ENCODE results near the gene OR5B21.

The OR5B21 gene

DNA sequence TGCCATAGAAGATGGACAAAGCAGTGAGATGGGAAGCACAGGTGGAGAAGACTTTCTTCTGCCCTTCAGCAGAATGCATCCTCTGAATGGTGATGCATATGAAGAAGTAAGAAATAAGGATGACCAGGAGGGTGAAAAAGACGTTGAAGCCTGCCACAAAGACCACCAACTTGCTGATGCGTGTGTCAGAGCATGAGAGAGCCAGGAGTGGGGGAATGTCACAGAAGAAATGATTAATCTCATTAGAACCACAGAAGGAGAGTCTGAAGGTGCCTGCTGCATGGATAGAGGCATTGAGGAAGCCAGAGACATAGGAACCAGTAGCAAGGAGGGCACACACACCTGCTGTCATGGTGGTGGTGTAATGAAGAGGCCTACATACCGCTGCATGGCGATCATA is 550 bp downstream of the OR5B21 start:
- no peak for DNase-seq (ENCODE audit: low read depth in 1 of 2, low spot score in 1 of 2)
- in situ Hi-C loops (cut with HindIII; ENCODE audit: low pct_unique_long_range_greater_than_20kb, low sequenced_read_pairs): no loop called here
- TF ChIP-seq JUND (IDR thresholded peaks at IDR 0.05; ENCODE audit: low read depth): no peak

DNA sequence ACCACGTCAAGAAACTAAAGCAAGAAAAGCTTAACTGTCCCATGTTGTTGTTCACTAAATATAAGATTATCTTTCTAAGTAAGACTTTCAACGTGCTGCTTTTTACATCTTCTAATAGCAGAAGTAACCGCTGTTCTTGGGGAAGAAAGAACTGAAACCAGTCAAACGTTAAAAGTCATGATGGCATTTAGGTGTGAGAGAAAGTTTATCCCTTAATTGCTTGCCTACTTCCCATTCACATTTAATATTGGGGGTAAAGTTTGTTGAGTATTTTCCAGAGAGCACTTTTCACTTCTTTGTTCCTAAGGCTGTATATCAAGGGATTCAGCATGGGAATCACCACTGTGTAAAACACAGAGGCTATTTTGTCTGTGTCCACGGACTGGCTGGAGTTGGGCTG is 970 bp downstream of the OR5B21 start:
- DNase-seq (ENCODE audit: low read depth in 1 of 2, low spot score in 1 of 2): no peak
- in situ Hi-C loops (cut with HindIII; ENCODE audit: low pct_unique_long_range_greater_than_20kb, low sequenced_read_pairs): no loop called here

DNA sequence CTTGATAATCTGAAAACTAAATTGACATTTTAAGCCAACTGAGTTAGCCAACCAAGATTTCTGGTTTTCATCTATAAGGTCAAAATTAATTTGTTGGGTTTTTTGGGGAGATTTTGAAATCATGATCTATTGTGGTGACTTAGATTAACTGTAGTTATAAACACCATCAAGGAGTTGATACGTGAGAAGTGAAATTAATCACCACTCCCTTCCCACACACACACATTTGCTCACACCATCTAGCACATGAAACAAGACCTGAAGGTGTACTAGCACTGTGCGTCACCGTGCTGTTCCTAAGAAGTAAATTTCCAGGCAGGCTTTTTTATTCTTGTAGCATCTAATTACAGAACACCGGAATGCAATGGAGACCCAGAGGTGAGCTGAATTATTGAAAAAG is 2.1 kb downstream of the OR5B21 start:
- in situ Hi-C loops (cut with HindIII; ENCODE audit: low pct_unique_long_range_greater_than_20kb, low sequenced_read_pairs): no loop called here
- TF ChIP-seq JUND (IDR thresholded peaks at IDR 0.05; ENCODE audit: low read depth): no peak
- no peak for DNase-seq (ENCODE audit: low read depth in 1 of 2, low spot score in 1 of 2)

More for the DNA sequence above, 970 bp downstream of the OR5B21 start:
- TF ChIP-seq JUND (IDR thresholded peaks at IDR 0.05; ENCODE audit: low read depth): no peak

DNA sequence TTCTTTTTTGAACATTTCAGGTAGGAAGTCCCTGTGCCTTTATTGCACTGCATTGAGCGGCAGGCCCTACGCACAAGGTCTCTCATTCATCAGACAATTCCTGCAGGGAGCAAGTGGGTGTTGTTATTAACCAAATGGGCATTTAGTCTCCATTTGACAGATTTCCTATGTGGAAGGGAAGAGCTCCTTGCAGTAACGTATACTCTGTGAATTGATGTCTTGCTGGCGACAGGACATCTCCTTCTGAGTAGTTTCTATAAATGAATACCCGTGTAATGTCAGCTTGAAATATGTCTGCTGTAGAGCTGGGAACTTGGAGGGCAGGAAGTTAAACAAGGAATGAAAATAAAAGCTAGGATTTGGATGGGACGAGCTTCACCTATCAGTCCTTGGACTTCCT is 3.7 kb downstream of the OR5B21 start:
- in situ Hi-C loops (cut with HindIII; ENCODE audit: low pct_unique_long_range_greater_than_20kb, low sequenced_read_pairs): no loop called here
- no peak for TF ChIP-seq JUND (IDR thresholded peaks at IDR 0.05; ENCODE audit: low read depth)
- no peak for DNase-seq (ENCODE audit: low read depth in 1 of 2, low spot score in 1 of 2)

DNA sequence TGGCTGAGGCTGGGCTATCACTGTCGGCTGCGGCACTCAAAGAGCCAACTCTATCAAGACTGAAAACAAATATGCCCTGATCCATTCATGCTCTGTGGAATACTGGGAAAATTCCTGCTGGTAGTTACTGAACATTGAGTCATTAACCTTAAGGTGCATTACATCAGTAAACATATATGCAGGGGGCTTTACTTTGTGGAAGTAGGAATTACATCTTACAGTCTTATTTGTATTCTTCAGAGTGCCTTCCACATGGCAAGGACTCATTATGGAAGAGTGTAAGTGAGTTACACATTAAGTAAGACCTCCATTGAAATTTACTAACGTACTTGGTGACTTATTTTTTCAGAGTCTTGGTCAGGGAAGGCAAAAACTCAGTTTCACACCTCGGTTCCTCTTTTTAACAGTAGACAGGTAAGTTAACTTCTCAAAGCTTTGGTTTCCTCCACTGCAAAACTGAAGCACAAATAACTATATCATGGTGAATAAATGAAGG is 4.5 kb downstream of the OR5B21 start:
- no peak for TF ChIP-seq JUND (IDR thresholded peaks at IDR 0.05; ENCODE audit: low read depth)
- DNase-seq (ENCODE audit: low read depth in 1 of 2, low spot score in 1 of 2): no peak
- in situ Hi-C loops (cut with HindIII; ENCODE audit: low pct_unique_long_range_greater_than_20kb, low sequenced_read_pairs): no loop called here

DNA sequence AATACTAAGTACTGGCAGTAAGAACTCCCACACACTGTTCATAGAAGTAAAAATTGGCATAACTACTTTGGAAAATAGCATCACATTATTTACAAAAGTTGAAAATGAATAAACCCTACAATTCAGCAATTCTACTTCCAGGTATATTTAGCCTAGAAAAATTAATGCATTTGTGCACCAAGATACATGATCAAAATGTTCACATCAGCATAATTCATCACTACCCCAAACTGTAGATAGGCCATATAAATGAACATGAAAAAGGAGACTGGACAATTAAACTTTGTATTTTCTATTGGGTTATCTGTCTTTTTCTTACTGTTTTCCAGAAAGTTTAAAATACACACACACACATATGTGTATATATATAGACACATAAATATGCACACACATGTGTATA is 5.9 kb downstream of the OR5B21 start:
- no peak for DNase-seq (ENCODE audit: low read depth in 1 of 2, low spot score in 1 of 2)
- in situ Hi-C loops (cut with HindIII; ENCODE audit: low pct_unique_long_range_greater_than_20kb, low sequenced_read_pairs): no loop called here
- no peak for TF ChIP-seq JUND (IDR thresholded peaks at IDR 0.05; ENCODE audit: low read depth)

DNA sequence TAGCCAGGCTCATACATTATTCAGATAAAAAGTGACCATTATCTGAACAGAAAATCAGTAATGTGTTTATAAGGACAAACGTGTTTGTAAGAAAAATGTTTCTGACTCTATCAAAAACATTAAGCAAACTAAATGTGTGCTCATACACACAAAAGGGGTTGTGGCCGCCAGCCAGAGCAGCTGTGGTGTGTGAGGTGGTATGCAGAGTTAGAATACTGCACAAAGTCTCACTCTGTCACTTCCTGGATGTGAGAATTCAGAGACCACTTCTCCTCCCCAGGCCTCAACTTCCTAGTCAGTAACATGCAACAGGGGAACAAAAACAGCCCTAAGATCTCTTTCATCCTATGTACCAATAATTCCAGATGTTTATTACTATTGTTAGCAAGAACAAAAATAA is 9.4 kb downstream of the OR5B21 start:
- no peak for TF ChIP-seq JUND (IDR thresholded peaks at IDR 0.05; ENCODE audit: low read depth)
- no peak for DNase-seq (ENCODE audit: low read depth in 1 of 2, low spot score in 1 of 2)
- in situ Hi-C loops (cut with HindIII; ENCODE audit: low pct_unique_long_range_greater_than_20kb, low sequenced_read_pairs): no loop called here

DNA sequence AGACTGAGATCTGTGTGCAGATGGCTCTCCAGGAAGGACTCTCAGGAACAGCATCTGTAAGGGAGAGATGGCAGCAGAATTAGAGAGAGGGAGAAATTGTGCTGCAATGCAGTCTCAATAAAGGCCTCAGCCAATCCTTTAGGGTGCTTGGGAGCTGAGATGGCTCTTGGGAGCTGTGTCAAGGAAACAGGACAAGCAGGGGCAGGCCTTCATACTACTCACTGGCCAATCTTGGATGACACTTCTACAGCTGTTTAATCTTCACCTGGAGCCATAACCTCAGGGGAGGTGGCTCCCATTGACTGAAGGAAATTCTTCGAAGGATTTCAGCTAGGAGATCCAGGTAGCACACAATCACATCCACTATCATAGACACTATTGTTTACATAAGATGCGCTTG is 10.0 kb downstream of the OR5B21 start:
- in situ Hi-C loops (cut with HindIII; ENCODE audit: low pct_unique_long_range_greater_than_20kb, low sequenced_read_pairs): no loop called here
- no peak for TF ChIP-seq JUND (IDR thresholded peaks at IDR 0.05; ENCODE audit: low read depth)
- DNase-seq (ENCODE audit: low read depth in 1 of 2, low spot score in 1 of 2): no peak

DNA sequence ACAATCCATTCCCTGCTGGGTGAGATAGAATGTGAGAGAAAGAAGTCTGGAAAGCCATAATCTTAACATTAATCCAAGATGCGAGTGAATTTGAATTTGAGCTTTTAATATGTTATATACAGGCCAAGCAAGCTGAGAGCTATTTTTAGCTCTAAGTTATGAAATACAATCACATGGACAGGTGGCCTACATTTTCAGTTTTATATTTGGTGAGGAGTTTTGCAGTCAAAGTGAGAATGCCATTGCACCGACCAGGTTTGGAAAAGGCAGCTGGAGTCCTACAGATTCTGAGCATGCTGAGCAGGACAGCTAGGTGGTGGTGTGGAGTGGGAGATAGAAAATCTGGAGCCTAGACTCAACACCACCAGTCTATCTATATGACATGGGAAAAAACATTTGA is 12.0 kb downstream of the OR5B21 start:
- no peak for TF ChIP-seq JUND (IDR thresholded peaks at IDR 0.05; ENCODE audit: low read depth)
- DNase-seq (ENCODE audit: low read depth in 1 of 2, low spot score in 1 of 2): no peak
- in situ Hi-C loops (cut with HindIII; ENCODE audit: low pct_unique_long_range_greater_than_20kb, low sequenced_read_pairs): no loop called here

DNA sequence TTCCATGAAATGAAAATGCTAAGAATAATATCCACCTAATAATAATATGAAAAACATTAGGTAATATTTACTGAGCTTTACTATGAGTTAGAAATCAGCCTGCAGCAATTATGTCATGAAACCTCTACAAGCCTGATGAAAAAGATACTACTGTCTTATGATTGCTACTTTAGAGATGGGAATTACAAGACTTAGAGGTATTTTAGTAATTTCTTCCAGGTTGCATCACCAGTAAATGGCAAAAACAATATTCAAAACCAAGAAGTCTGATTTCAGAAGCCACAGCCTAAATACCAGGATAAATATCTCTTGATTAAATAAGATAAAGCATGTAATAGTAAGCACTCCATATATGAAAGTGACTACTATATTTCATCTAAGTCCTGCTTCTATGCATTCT is 13.8 kb downstream of the OR5B21 start:
- no peak for TF ChIP-seq JUND (IDR thresholded peaks at IDR 0.05; ENCODE audit: low read depth)
- in situ Hi-C loops (cut with HindIII; ENCODE audit: low pct_unique_long_range_greater_than_20kb, low sequenced_read_pairs): no loop called here

DNA sequence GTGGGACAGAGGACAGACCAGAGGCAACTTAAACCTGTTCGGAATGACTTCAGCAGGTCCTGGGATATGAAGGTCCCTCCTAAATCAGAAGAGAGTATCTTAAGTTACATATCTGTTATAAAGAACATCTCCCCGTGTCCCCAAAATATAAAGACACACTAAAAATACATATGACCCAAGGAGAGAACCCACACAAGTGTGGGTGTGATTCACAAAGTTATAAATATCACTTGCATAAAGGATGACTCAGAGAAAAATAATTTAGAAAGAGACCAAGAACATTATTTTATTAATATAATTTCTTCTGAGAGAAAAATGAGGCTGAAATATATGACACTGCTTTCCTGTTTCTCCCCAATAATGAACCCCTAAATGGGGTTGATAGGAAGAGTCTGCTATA is 14.2 kb downstream of the OR5B21 start:
- in situ Hi-C loops (cut with HindIII; ENCODE audit: low pct_unique_long_range_greater_than_20kb, low sequenced_read_pairs): no loop called here
- TF ChIP-seq JUND (IDR thresholded peaks at IDR 0.05; ENCODE audit: low read depth): no peak
- DNase-seq (ENCODE audit: low read depth in 1 of 2, low spot score in 1 of 2): no peak

More for the DNA sequence above, 13.8 kb downstream of the OR5B21 start:
- no peak for DNase-seq (ENCODE audit: low read depth in 1 of 2, low spot score in 1 of 2)

DNA sequence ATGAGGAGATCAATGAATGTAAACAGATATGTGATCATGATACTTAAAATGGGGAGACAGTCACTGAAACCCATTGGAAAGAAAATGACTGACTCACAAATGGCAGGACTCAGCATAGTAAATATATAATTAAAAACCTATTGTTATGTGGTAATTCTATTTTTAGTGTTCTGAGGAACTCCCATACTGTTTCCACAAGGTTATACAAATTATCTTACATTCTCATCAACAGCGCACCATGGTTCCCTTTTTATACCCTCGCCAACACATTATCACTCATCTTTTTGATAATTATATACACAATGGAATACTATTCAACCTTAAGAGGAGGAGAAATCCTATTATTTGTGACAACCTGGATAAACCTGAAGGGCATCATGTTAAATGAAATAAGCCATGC is 17.1 kb downstream of the OR5B21 start:
- in situ Hi-C loops (cut with HindIII; ENCODE audit: low pct_unique_long_range_greater_than_20kb, low sequenced_read_pairs): no loop called here
- TF ChIP-seq JUND (IDR thresholded peaks at IDR 0.05; ENCODE audit: low read depth): no peak
- no peak for DNase-seq (ENCODE audit: low read depth in 1 of 2, low spot score in 1 of 2)

DNA sequence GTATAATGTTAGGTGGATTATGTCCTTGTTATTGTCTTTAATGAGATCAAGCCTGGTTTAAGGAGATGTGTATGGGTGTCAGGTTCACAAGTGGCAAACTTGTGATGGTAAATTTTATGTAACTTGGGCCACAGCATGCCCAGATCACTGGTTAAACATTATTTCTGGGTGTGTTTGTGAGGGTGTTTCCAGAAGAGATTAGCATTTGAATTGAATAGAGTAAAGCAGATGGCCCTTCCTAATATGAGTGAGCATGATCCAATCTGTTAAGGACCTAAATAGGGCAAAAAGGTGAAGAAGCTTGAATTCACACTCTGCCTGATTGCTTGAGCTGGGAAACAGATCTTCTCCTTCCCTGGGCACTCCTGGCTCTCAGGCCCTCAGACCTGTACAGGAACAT is 20.7 kb downstream of the OR5B21 start:
- in situ Hi-C loops (cut with HindIII; ENCODE audit: low pct_unique_long_range_greater_than_20kb, low sequenced_read_pairs): no loop called here
- no peak for TF ChIP-seq JUND (IDR thresholded peaks at IDR 0.05; ENCODE audit: low read depth)
- DNase-seq (ENCODE audit: low read depth in 1 of 2, low spot score in 1 of 2): no peak

DNA sequence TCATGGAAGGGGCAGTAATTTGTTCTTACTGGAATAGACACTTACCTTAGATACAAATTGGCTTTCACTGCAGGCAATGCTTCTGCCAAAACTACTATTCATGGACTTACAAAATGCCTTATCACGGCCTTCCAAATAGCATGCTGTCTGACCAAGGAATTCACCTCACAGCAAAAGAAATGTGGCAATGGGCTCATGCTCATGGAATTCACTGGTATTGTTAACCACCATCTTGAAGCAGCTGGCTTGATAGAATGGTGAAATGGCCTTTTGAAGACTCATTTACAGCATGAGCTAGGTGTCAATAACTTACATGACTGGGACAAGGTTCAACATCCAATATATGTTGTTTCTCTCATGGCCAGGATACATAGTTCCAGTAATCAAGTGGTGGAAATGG is 21.9 kb downstream of the OR5B21 start:
- DNase-seq (ENCODE audit: low read depth in 1 of 2, low spot score in 1 of 2): no peak
- in situ Hi-C loops (cut with HindIII; ENCODE audit: low pct_unique_long_range_greater_than_20kb, low sequenced_read_pairs): no loop called here
- no peak for TF ChIP-seq JUND (IDR thresholded peaks at IDR 0.05; ENCODE audit: low read depth)

Measured in T47D (cell line).